ENCODE results near the gene NUP188. TPM values are rescaled to one million over a fixed set of nuclear protein-coding genes. Genes with fewer than 3 reads are reported as not detected.
"Not testable (repeated sequence)": the region's sequence is repeated elsewhere in the genome, so short reads cannot be mapped to it uniquely, and the experiment has no call there.

NUP188 gene
- total RNA-seq, 1 donor from 2014 or later: 103 TPM

DNA sequence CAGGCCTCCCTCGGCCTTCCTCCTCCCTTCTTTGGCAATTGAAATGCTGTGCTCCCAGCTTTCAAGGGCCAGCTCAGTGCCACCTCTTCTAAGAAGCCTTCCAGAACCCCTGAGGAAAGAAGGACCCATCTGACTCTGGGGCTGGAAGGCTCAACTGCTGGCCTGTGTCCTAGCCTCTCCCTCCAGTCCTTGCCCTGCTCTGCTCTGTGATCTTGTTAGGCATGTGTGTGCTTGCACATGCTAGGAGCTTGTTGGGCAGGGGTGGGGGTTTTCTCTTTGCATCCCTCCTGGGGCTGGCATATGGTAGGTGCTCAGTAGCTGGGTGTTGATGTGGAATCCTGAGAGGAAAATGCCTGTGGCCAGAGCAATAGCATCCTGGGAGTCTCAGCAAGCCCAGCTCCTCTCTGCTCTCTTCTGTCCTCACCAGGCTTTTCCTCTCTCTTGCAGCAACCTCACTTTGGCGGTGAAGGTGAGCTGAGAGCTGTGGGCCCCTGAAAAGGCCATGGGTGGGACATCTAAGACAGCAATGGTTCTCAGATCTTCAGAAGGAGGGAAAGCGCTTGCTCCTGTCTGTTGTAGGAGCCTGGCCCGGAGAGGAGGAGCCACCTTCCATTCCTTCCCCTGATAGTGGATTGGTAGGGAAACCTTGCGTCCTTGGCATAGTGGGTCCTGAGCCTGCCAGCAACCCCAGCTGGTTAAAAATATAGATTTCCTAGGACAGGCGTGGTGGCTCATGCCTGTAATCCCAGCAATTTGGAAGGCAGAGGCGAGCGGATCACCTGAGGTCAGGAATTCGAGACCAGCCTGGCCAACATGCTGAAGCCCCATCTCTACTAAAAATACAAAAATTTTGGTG lies 10.0 kb upstream of the NUP188 start:
- Mint-ChIP-seq H3K9me3 (no peaks in the 10 kb centered on the region), H3K36me3 (ENCODE audit: low read depth) (no peaks in the 10 kb centered on the region), H3K4me3 (no peak overlapping the region), H3K4me1 (no peaks in the 10 kb centered on the region), H3K27ac (no peak overlapping the region), H3K27me3 (no peaks in the 10 kb centered on the region)
- ChIA-PET CTCF (interaction anchor here (1.2 kb wide), 1 partner anchor 9 kb away, joined by 5 read pairs; no protein-coding TSS in a partner anchor), POLR2A (interaction anchor here (0.6 kb wide), 2 partner anchors 12 to 304 kb away, joined by 3 to 8 read pairs; no protein-coding TSS in a partner anchor)
- intact Hi-C loops (cut with micrococcal nuclease): no loop called here
- ATAC-seq (ENCODE audit: low read depth) (no peak), DNase-seq (no peak)
- TF ChIP-seq, protein P1, sequence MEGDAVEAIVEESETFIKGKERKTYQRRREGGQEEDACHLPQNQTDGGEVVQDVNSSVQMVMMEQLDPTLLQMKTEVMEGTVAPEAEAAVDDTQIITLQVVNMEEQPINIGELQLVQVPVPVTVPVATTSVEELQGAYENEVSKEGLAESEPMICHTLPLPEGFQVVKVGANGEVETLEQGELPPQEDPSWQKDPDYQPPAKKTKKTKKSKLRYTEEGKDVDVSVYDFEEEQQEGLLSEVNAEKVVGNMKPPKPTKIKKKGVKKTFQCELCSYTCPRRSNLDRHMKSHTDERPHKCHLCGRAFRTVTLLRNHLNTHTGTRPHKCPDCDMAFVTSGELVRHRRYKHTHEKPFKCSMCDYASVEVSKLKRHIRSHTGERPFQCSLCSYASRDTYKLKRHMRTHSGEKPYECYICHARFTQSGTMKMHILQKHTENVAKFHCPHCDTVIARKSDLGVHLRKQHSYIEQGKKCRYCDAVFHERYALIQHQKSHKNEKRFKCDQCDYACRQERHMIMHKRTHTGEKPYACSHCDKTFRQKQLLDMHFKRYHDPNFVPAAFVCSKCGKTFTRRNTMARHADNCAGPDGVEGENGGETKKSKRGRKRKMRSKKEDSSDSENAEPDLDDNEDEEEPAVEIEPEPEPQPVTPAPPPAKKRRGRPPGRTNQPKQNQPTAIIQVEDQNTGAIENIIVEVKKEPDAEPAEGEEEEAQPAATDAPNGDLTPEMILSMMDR (IDR thresholded peaks at IDR 0.05): no peak

DNA sequence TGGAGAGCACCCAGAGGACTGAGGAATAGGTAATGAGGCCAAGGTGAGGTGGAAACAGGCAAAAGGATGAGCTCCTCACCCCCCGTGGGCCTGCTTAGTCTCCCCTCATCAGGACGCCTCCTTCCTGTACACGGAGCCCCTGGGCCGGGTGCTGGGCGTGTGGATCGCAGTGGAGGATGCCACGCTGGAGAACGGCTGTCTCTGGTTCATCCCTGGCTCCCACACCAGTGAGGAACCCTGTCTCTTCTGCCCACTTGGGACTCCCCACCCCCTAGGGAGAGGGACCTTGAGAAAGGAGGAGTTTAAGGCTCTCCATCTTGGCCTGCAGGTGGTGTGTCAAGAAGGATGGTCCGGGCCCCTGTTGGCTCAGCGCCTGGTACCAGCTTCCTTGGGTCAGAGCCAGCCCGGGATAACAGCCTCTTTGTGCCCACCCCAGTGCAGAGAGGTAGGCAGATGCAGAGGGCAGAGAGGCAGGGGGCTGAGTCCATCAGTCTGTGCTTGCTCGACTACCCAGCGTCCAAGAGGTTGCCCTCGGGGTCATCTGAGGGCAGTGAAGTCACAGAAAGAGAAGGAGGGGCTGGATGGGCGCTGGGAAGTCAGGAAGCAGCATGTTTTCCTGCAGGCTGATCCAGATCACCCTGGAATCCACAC lies 7.1 kb upstream of the NUP188 start:
- ChIA-PET CTCF (no interaction called here), POLR2A (no interaction called here)
- no peak overlapping the region for H3K27ac Mint-ChIP-seq
- no peak overlapping the region for H3K4me3 Mint-ChIP-seq
- ATAC-seq (ENCODE audit: low read depth) (no peak), DNase-seq (no peak)
- no peaks in the 10 kb centered on the region for H3K27me3 Mint-ChIP-seq
- TF ChIP-seq, protein P1 (IDR thresholded peaks at IDR 0.05): no peak
- H3K4me1 Mint-ChIP-seq: no peaks in the 10 kb centered on the region
- H3K9me3 Mint-ChIP-seq: no peaks in the 10 kb centered on the region
- peaks cover under 1% of the 10 kb centered on the region for H3K36me3 Mint-ChIP-seq (ENCODE audit: low read depth)
- intact Hi-C loops (cut with micrococcal nuclease): loop anchor here (10.0 kb wide), 1 partner anchor 236 kb away; the partner anchor contains the start of gene PKN3

DNA sequence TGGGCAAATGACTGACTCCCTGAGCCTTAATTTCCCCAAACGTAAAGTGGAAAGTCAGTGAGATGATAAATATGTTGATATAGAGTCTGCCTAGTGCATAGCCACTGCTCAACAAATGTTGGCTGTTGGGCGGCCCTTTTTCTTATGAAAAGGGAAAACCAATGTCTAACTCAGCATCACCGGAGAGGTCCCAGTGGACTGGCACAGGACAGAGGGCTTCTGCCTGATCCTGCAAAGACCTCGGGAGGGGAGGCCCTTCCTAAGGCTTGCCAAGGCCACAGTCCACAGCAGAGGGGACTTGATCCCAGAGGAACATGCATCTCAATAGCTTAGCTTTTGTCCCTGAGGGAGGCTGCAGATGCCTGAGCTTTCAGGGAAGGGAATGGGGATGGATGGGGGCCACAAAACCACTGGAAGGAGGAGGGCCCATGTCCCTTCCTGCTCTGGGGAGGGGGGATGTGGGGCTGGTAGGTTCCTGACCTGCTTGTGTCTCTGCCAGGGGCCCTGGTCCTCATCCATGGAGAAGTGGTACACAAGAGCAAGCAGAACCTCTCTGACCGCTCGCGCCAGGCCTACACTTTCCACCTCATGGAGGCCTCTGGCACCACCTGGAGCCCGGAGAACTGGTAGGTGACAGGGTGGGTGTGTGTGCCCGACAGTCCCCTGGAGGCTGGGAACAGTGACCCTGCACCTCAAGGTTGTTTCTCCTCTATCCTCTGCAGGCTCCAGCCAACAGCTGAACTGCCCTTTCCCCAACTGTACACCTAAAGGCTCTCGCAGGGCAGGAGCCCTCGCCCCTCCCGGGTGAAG lies 6.3 kb upstream of the NUP188 start:
- CTCF ChIA-PET: no interaction called here

DNA sequence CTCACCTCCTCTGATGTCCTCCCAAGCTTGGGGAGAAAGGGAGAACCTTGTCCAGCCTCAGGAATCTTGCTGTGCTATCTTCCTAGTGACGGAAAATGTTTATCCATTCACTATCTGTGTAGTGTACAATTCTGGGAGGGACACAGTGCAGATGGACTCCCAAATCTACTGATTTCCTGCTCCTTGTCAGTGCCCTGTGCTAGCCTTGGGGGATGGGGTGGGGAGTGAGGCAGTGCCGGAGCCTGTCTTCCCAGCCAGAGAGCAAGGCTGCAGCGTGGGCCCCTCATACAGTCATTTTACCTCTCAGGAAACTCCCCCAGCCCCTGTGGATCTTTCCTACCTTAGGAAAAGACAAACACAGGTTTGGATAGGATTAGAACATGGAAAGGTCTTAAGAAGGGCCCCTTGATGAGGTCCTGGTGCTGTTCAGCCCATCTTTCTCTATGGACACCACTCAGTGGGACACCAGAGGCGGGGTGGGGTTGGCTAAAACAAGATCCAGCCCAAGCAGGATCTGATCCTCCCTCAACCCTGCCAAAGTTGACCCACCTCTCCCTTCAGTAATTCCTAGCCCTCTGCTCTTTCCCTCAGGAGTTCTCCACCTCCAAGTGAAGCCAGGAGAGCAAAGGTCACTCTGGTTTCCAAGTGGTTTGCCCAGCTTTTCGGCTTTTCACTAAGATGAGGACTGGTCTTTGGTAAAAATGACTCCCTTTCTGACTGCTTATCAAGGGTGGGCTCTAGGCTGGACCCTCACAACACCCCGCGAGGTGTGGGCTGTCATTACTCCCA lies 3.5 kb upstream of the NUP188 start:
- no peak overlapping the region for H3K27ac Mint-ChIP-seq
- intact Hi-C loops (cut with micrococcal nuclease): loop anchor here (10.0 kb wide), 1 partner anchor 239 kb away; the partner anchor contains the start of gene PKN3
- H3K4me1 Mint-ChIP-seq: peaks cover 27% of the 10 kb centered on the region
- H3K9me3 Mint-ChIP-seq: no peaks in the 10 kb centered on the region
- ATAC-seq (ENCODE audit: low read depth) (no peak), DNase-seq (no peak)
- ChIA-PET POLR2A (no interaction called here), CTCF (interaction anchor here (1.2 to 1.3 kb wide), 2 partner anchors 15 to 126 kb away, joined by 4 read pairs; partner anchors contain the start of gene ENDOG)
- peaks cover 18% of the 10 kb centered on the region for H3K36me3 Mint-ChIP-seq (ENCODE audit: low read depth)
- TF ChIP-seq, protein P1 (IDR thresholded peaks at IDR 0.05): no peak
- H3K4me3 Mint-ChIP-seq: no peak overlapping the region
- no peaks in the 10 kb centered on the region for H3K27me3 Mint-ChIP-seq

More for the DNA sequence above, 6.3 kb upstream of the NUP188 start:
- intact Hi-C loops (cut with micrococcal nuclease): loop anchor here (10.0 kb wide), 1 partner anchor 236 kb away; the partner anchor contains the start of gene PKN3
- no peak for ATAC-seq (ENCODE audit: low read depth)
- no peaks in the 10 kb centered on the region for H3K9me3 Mint-ChIP-seq
- no peak overlapping the region for H3K4me3 Mint-ChIP-seq
- H3K27me3 Mint-ChIP-seq: no peaks in the 10 kb centered on the region
- H3K27ac Mint-ChIP-seq: no peak overlapping the region
- no peak for DNase-seq
- POLR2A ChIA-PET: no interaction called here
- peaks cover 3% of the 10 kb centered on the region for H3K36me3 Mint-ChIP-seq (ENCODE audit: low read depth)
- TF ChIP-seq, protein P1 (IDR thresholded peaks at IDR 0.05): no peak
- peaks cover 6% of the 10 kb centered on the region for H3K4me1 Mint-ChIP-seq

DNA sequence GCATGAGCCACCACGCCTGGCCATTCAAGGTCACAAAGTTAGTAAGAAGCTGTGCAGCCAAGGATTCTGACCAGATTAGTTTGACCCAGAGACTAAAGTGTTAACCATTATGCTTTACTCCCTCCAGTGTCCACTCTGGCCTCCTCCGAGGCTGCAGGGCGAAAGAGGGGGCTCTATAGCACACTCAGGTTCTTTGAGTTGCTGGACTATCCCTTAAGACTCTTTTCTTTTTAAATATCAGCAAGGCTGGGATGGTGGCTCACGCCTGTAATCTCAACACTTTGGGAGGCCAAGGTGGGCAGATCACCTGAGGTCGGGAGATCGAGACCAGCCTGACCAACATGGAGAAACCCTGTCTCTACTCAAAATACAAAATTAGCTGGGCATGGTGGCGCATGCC lies 2.5 kb upstream of the NUP188 start:
- intact Hi-C loops (cut with micrococcal nuclease): loop anchor here (10.0 kb wide), 1 partner anchor 240 kb away; the partner anchor contains the start of gene PKN3
- CTCF ChIA-PET: interaction anchor here (1.1 kb wide), 1 partner anchor 16 kb away, joined by 4 read pairs; no protein-coding TSS in a partner anchor
- H3K27ac Mint-ChIP-seq; H3K9me3 Mint-ChIP-seq; H3K4me3 Mint-ChIP-seq; POLR2A ChIA-PET; DNase-seq; H3K27me3 Mint-ChIP-seq; ATAC-seq (ENCODE audit: low read depth): not testable (repeated sequence)
- Mint-ChIP-seq H3K36me3 (ENCODE audit: low read depth) (peaks cover 20% of the 10 kb centered on the region), H3K4me1 (peaks cover 27% of the 10 kb centered on the region)

Measured in activated B cell treated with CpG ODN at 0.5 μM for 24 hours (primary cell).